H1 (cell line): ENCODE measurements around the gene SRPRB. TPM values are rescaled to one million over a fixed set of nuclear protein-coding genes. Genes with fewer than 3 reads are reported as not detected.
A peak's percentile ranks its signal among the peaks of the same experiment; 100 is the strongest.

ENCODE experiments used
- CTCF ChIA-PET: fragments of 300-600 bp; sonication (Branson Sonifier 250); formaldehyde crosslinking; loops from one replicate; lab custom pipeline; 2021; ENCODE audit not compliant: partially characterized antibody; lab: Charles Lee
- POLR2A ChIA-PET: fragments of 300-600 bp; sonication (Branson Sonifier 250); formaldehyde crosslinking; loops from one replicate; lab custom pipeline; 2021; ENCODE audit warnings: inconsistent platforms; ENCODE audit not compliant: partially characterized antibody; lab: Charles Lee
- DNase-seq, 2 experiments: peaks; one replicate each; pipeline versions ENCODE4 v3.0.0 to v3.0.0-alpha.2; 2010 to 2022; ENCODE audit warnings: low spot score in 2 of 2, low read depth in 1 of 2, mixed read lengths in 1 of 2
- FAIRE-seq: peaks from 2 replicates; lab custom pipeline; 2011; peaks lifted over from hg19 to GRCh38; lab: Jason Lieb, UNC
- H2AFZ ChIP-seq: 2 replicates; pipeline ENCODE4 v1.8.1; 2012; ENCODE audit warnings: low read length, inconsistent platforms
- H2AK5ac ChIP-seq: 2 replicates; pipeline ENCODE4 v1.6.1; 2013; ENCODE audit warnings: low read depth, low read length
- H2BK120ac ChIP-seq: replicated peaks from 2 replicates; pipeline ENCODE3; 2013; ENCODE audit warnings: low read depth, low read length, inconsistent platforms
- H2BK12ac ChIP-seq: 2 replicates; pipeline ENCODE4 v1.6.1; 2013; ENCODE audit warnings: low read depth, low read length
- H2BK15ac ChIP-seq: 2 replicates; pipeline ENCODE4 v1.6.1; 2013; ENCODE audit warnings: low read length
- H2BK20ac ChIP-seq: 2 replicates; pipeline ENCODE4 v1.6.1; 2013; ENCODE audit warnings: low read length
- H2BK5ac ChIP-seq: 2 replicates; pipeline ENCODE4 v1.6.1; 2013; ENCODE audit warnings: low read depth, low read length
- H3K14ac ChIP-seq: 2 replicates; pipeline ENCODE4 v1.6.1; 2013; ENCODE audit warnings: inconsistent platforms; ENCODE audit not compliant: insufficient read length
- H3K18ac ChIP-seq: 2 replicates; pipeline ENCODE4 v1.6.1; 2013; ENCODE audit warnings: low read length; ENCODE audit errors: extremely low read depth
- H3K23ac ChIP-seq: 2 replicates; pipeline ENCODE4 v1.6.1; 2013; ENCODE audit warnings: inconsistent platforms; ENCODE audit not compliant: insufficient read length
- H3K23me2 ChIP-seq: 2 replicates; pipeline ENCODE4 v1.6.1; 2013; ENCODE audit warnings: low read depth, low read length
- H3K27ac ChIP-seq: 2 replicates; pipeline ENCODE4 v1.6.1; 2011; ENCODE audit warnings: low read depth, low read length, inconsistent platforms
- H3K27me3 ChIP-seq, 4 experiments: replicated peaks in 1 of 4; 1 replicate in 1 of 4; 2 replicates in 3 of 4; pipeline versions ENCODE4 v1.6.1 to v1.8.1; 2011 to 2013; ENCODE audit warnings: low read length in 3 of 4, mild to moderate bottlenecking in 3 of 4, inconsistent platforms in 2 of 4, mixed read lengths in 2 of 4, moderate library complexity in 1 of 4; ENCODE audit not compliant: control insufficient read depth in 3 of 4, insufficient read depth in 3 of 4; ENCODE audit errors: extremely low read depth in 1 of 4
- H3K36me3 ChIP-seq, 4 experiments: 2 replicates each; pipeline versions ENCODE4 v1.6.1 to v1.8.1; 2011 to 2013; ENCODE audit warnings: mild to moderate bottlenecking in 4 of 4, low read length in 3 of 4, moderate library complexity in 2 of 4, control low read depth in 1 of 4, inconsistent platforms in 1 of 4; ENCODE audit not compliant: insufficient read depth in 4 of 4, control insufficient read depth in 2 of 4
- H3K4ac ChIP-seq: replicated peaks from 2 replicates; pipeline ENCODE3; 2013; ENCODE audit warnings: low read length, low read depth, mixed read lengths, inconsistent platforms; ENCODE audit not compliant: insufficient read length
- H3K4me1 ChIP-seq, 4 experiments: replicated peaks in 1 of 4; 1 replicate in 1 of 4; 2 replicates in 3 of 4; pipeline versions ENCODE4 v1.6.1 to v1.8.1; 2011 to 2013; ENCODE audit warnings: low read length in 3 of 4, inconsistent platforms in 2 of 4, mixed read lengths in 1 of 4; ENCODE audit not compliant: insufficient read depth in 4 of 4, control insufficient read depth in 3 of 4
- H3K4me2 ChIP-seq, 2 experiments: 2 replicates each; pipeline versions ENCODE4 v1.6.1 to v1.8.1; 2011 to 2013; ENCODE audit warnings: low read depth in 2 of 2, low read length in 2 of 2, control low read depth in 1 of 2, inconsistent platforms in 1 of 2, mild to moderate bottlenecking in 1 of 2; ENCODE audit not compliant: insufficient read depth in 1 of 2
- H3K4me3 ChIP-seq, 4 experiments: fragments of 200-600, 300-600 bp in 1 of 4; sonication (generic), shearing (Covaris generic), sonication (Bioruptor Twin) in 1 of 4; 2 replicates each; pipeline versions ENCODE4 v1.5.1 to v1.8.1; 2011 to 2016; ENCODE audit warnings: low read length in 4 of 4, low read depth in 3 of 4, control low read depth in 2 of 4, inconsistent platforms in 2 of 4, mild to moderate bottlenecking in 2 of 4, mixed read lengths in 1 of 4, moderate library complexity in 1 of 4; ENCODE audit not compliant: insufficient read depth in 2 of 4; ENCODE audit errors: extremely low read depth in 1 of 4
- H3K56ac ChIP-seq: replicated peaks from 2 replicates; pipeline ENCODE3; 2013; ENCODE audit warnings: low read depth, mild to moderate bottlenecking, mixed read lengths, low read length, inconsistent platforms; ENCODE audit not compliant: insufficient read length
- H3K79me1 ChIP-seq: 2 replicates; pipeline ENCODE4 v1.6.1; 2013; ENCODE audit warnings: low read depth, low read length, control low read depth
- H3K79me2 ChIP-seq, 2 experiments: 2 replicates each; pipeline versions ENCODE4 v1.6.1 to v1.8.1; 2012 to 2013; ENCODE audit warnings: low read length in 2 of 2, mild to moderate bottlenecking in 2 of 2, inconsistent platforms in 1 of 2; ENCODE audit not compliant: insufficient read depth in 2 of 2, control insufficient read depth in 1 of 2
- H3K9ac ChIP-seq, 4 experiments: replicated peaks in 1 of 4; 1 replicate in 1 of 4; 2 replicates in 3 of 4; pipeline versions ENCODE4 v1.6.1 to v1.8.1; 2011 to 2013; ENCODE audit warnings: low read depth in 3 of 4, low read length in 3 of 4, control low read depth in 2 of 4, mild to moderate bottlenecking in 2 of 4, moderate library complexity in 2 of 4, inconsistent platforms in 1 of 4; ENCODE audit errors: extremely low read depth in 1 of 4
- H3K9me3 ChIP-seq, 2 experiments: 2 replicates each; pipeline versions ENCODE4 v1.6.1 to v1.8.1; 2012 to 2013; ENCODE audit warnings: mild to moderate bottlenecking in 2 of 2, moderate library complexity in 2 of 2, control low read depth in 1 of 2, inconsistent platforms in 1 of 2, low read depth in 1 of 2, low read length in 1 of 2, mixed read lengths in 1 of 2; ENCODE audit not compliant: insufficient read depth in 2 of 2
- H4K20me1 ChIP-seq, 2 experiments: replicated peaks in 1 of 2; 2 replicates each; pipeline versions ENCODE3 to v1.8.1; 2011 to 2013; ENCODE audit warnings: inconsistent platforms in 2 of 2, low read length in 2 of 2, mild to moderate bottlenecking in 1 of 2; ENCODE audit not compliant: insufficient read depth in 2 of 2, control insufficient read depth in 1 of 2
- H4K5ac ChIP-seq: 2 replicates; pipeline ENCODE4 v1.6.1; 2013; ENCODE audit warnings: low read length, low read depth, mixed read lengths, inconsistent platforms; ENCODE audit not compliant: insufficient read length
- H4K8ac ChIP-seq: 2 replicates; pipeline ENCODE4 v1.8.0; 2013; ENCODE audit warnings: mild to moderate bottlenecking, moderate library complexity, low read length, inconsistent platforms; ENCODE audit not compliant: insufficient read depth; ENCODE audit errors: extremely low read depth
- H4K91ac ChIP-seq: replicated peaks from 2 replicates; pipeline ENCODE3; 2013; ENCODE audit warnings: low read length, mixed read lengths, inconsistent platforms; ENCODE audit not compliant: insufficient read length
- EP300 ChIP-seq, 2 experiments: IDR thresholded peaks; 1 replicate in 1 of 2; 2 replicates in 1 of 2; pipeline ENCODE4 v1.6.1; 2011 to 2012; ENCODE audit warnings: low read depth in 2 of 2, low read length in 2 of 2, mild to moderate bottlenecking in 2 of 2, borderline replicate concordance in 1 of 2, inconsistent platforms in 1 of 2, moderate library complexity in 1 of 2
- SIN3A ChIP-seq, 2 experiments: IDR thresholded peaks in 1 of 2; conservative IDR thresholded peaks in 1 of 2; 2 replicates each; pipeline ENCODE4 v1.6.1; 2011 to 2012; ENCODE audit warnings: low read length in 2 of 2, improper control_type of control experiment in 1 of 2, low read depth in 1 of 2, mild to moderate bottlenecking in 1 of 2
- WGBS, 2 experiments: shearing (Covaris generic) in 1 of 2; methylation state at CpG; one replicate each; pipeline versions ENCODE4 v1.1.6 to v1.1.7; 2013 to 2015; ENCODE audit warnings: low lambda C conversion rate in 2 of 2, mixed read lengths in 2 of 2, inconsistent platforms in 1 of 2, low coverage in 1 of 2, missing lambda C conversion rate in 1 of 2; ENCODE audit not compliant: insufficient replicate concordance in 2 of 2, insufficient coverage in 1 of 2, insufficient read length in 1 of 2; ENCODE audit errors: extremely low coverage in 1 of 2, missing lambda C conversion rate in 1 of 2; 5-methylcytosine and 5-hydroxymethylcytosine counted together
- polyA plus RNA-seq, 7 experiments: library from polyadenylated mRNA; depleted of rRNA in 3 of 7; stranded (reverse) in 5 of 7; unstranded in 2 of 7; fragments of >200 nt in 5 of 7; fragments of 200-250 nt in 2 of 7; gene quantifications; 1 replicate in 5 of 7; 2 replicates in 1 of 7; 4 replicates in 1 of 7; pipeline versions ENCODE4 v1.2.1 to v1.2.3, GENCODE V29; 2011 to 2013; ENCODE audit warnings: missing spikeins in 2 of 7, mixed read lengths in 2 of 7
- total RNA-seq: library from RNA; stranded (reverse); fragmentation: NEBNext Ultra II Directional; extraction: Animal tissue kit (Norgen Biotek cat#: 25700); gene quantifications from 2 replicates; pipeline ENCODE4 v1.2.1, GENCODE V29; 2021

The SRPRB gene
- total and polyA plus RNA-seq, 2 of the 8 experiments (the other 6 are each of a cell fraction or from before 2014, with no cell fraction given), result 15.9 to 49.8 TPM

DNA sequence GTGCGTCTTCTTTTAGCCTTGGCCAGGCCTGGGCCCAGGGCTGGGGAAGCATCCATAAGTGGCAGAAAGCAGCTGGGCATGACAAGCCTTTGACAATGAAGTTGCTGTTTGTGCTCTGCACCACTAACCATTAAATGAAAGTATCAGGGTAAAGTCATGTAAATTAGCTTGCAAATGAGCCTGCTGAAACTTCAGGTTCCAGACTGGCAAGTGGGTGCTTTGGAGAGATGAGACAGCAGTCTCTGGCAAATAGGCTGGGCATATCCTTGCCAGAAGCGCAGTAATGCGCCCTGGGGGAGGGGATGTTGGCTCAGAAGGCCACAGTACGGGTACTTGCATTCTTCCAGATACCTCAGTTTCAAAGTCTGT is 49.4 kb downstream of the SRPRB start:
- H4K5ac ChIP-seq, result no peak overlapping the region
- H2BK12ac ChIP-seq, result no peak overlapping the region
- no peak for FAIRE-seq
- H2BK15ac ChIP-seq, result no peak overlapping the region
- H3K4me1 ChIP-seq, result peaks cover 0 to 8% (median 0%) of the 10 kb centered on the region in 4 experiments; a peak in 2 of 7 replicates
- no peak overlapping the region for H4K8ac ChIP-seq
- H3K4me2 ChIP-seq, result 0 out of 4 replicates have a peak overlapping the region, but pooled peaks of 1 of the 2 experiments have one; percentile 6
- H3K23ac ChIP-seq, result no peak overlapping the region
- no peak overlapping the region for H2AFZ ChIP-seq
- no peak overlapping the region for H2BK120ac ChIP-seq
- ChIA-PET CTCF (interaction anchor here (1.1 to 2.6 kb wide), 6 partner anchors 11 to 22 kb away, joined by 3 to 7 read pairs (median 4); no protein-coding TSS in a partner anchor), POLR2A (interaction anchor here (0.9 to 1.7 kb wide), 3 partner anchors 24 to 49 kb away, joined by 3 read pairs; no protein-coding TSS in a partner anchor)
- H3K4me3 ChIP-seq, result no peak overlapping the region
- H3K27me3 ChIP-seq, result no peaks in the 10 kb centered on the region
- H2BK5ac ChIP-seq, result no peak overlapping the region
- no peak overlapping the region for H2AK5ac ChIP-seq
- H4K91ac ChIP-seq, result no peak overlapping the region
- no peaks in the 10 kb centered on the region for H3K79me2 ChIP-seq
- WGBS, 2 experiments, result 88% methylated on average over 4 of the region's 4 CpGs; no CpG with 5 or more reads in 1 of the 2 experiments
- no peaks in the 10 kb centered on the region for H4K20me1 ChIP-seq
- H3K18ac ChIP-seq, result no peak overlapping the region
- H3K36me3 ChIP-seq, result no peaks in the 10 kb centered on the region
- no peak overlapping the region for H3K56ac ChIP-seq
- no peak overlapping the region for H2BK20ac ChIP-seq
- no peak for TF ChIP-seq EP300 (IDR thresholded peaks at IDR 0.05; ENCODE audit: borderline replicate concordance in 1 of 2, low read depth in 2 of 2, low read length in 2 of 2)
- 0 out of 4 replicates have a peak, but pooled peaks of 1 of the 2 experiments have one; percentile 54 for TF ChIP-seq SIN3A (conservative IDR thresholded peaks at IDR 0.05 in 1 of 2, IDR thresholded peaks at IDR 0.05 in 1 of 2; ENCODE audit: low read depth in 1 of 2, low read length in 2 of 2)
- DNase-seq, result no peak
- H3K79me1 ChIP-seq, result no peaks in the 10 kb centered on the region
- no peak overlapping the region for H3K27ac ChIP-seq
- H3K23me2 ChIP-seq, result no peaks in the 10 kb centered on the region; the same call in 1 of the 2 replicates
- H3K9me3 ChIP-seq, result no peaks in the 10 kb centered on the region
- H3K9ac ChIP-seq, result no peak overlapping the region
- no peak overlapping the region for H3K14ac ChIP-seq
- no peak overlapping the region for H3K4ac ChIP-seq
